ENCODE data around the gene TMEM204. TPM values are rescaled to one million over a fixed set of nuclear protein-coding genes. Genes with fewer than 3 reads are reported as not detected.

The TMEM204 gene
- total RNA-seq, 2 experiments from 2014 or later = 60.6 to 73.5 TPM

DNA sequence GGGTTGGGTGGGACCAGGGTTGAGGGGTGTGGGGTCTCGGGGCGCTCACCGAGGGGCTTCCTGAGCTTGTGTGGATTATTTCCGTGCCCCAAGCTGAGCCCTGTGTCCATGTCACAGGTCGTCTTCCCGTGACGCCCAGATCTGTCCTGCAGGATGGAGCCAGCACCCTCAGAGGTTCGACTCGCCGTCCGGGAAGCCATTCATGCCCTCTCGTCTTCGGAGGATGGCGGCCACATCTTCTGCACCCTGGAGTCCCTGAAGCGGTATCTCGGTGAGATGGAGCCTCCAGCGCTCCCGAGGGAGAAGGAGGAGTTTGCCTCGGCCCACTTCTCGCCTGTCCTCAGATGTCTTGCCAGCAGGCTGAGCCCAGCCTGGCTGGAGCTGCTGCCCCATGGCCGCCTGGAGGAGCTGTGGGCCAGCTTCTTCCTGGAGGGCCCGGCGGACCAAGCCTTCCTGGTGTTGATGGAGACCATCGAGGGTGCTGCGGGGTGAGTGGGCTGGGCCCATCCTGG lies 39.3 kb upstream of the TMEM204 start:
- Mint-ChIP-seq H3K36me3 (ENCODE audit: low read depth) (peaks cover 2% of the 10 kb centered on the region), H3K27me3 (no peaks in the 10 kb centered on the region), H3K9me3 (no peaks in the 10 kb centered on the region), H3K4me3 (peak overlapping the region; percentile 93), H3K4me1 (peaks cover 12% of the 10 kb centered on the region), H3K27ac (peak overlapping the region; percentile 99)
- no peak for DNase-seq
- ChIA-PET CTCF (interaction anchor here (1.6 kb wide), 1 partner anchor 212 kb away, joined by 5 read pairs; the partner anchor contains the start of gene MAPK8IP3), POLR2A (no interaction called here)

DNA sequence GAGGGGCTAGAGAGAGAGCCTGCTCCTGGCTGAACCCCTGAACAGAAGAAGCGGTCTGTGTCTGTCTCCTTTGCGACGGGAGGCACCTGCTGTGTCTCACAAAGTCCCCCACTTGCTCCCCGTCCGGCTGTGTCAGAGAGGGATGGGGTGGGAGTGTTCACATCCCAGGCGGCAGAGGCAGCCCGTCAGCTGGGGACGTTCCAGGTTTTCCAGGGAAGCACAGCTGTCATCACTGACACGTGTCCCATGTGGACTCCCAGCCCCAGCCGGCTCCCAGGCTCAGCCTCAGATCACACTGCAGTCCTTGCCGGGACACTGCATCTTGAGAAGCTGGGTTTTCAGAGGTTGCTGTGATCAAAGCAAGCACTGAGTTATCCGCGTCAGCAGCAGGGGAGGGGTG lies 38.8 kb upstream of the TMEM204 start:
- no peaks in the 10 kb centered on the region for H3K9me3 Mint-ChIP-seq
- H3K4me3 Mint-ChIP-seq = peak overlapping the region; percentile 93
- no peak for DNase-seq
- H3K27me3 Mint-ChIP-seq = no peaks in the 10 kb centered on the region
- H3K36me3 Mint-ChIP-seq (ENCODE audit: low read depth) = peaks cover 2% of the 10 kb centered on the region
- ChIA-PET POLR2A (no interaction called here), CTCF (interaction anchor here (0.9 kb wide), 1 partner anchor 211 kb away, joined by 3 read pairs; the partner anchor contains the start of gene MAPK8IP3)
- H3K4me1 Mint-ChIP-seq = peaks cover 12% of the 10 kb centered on the region
- no peak overlapping the region for H3K27ac Mint-ChIP-seq

DNA sequence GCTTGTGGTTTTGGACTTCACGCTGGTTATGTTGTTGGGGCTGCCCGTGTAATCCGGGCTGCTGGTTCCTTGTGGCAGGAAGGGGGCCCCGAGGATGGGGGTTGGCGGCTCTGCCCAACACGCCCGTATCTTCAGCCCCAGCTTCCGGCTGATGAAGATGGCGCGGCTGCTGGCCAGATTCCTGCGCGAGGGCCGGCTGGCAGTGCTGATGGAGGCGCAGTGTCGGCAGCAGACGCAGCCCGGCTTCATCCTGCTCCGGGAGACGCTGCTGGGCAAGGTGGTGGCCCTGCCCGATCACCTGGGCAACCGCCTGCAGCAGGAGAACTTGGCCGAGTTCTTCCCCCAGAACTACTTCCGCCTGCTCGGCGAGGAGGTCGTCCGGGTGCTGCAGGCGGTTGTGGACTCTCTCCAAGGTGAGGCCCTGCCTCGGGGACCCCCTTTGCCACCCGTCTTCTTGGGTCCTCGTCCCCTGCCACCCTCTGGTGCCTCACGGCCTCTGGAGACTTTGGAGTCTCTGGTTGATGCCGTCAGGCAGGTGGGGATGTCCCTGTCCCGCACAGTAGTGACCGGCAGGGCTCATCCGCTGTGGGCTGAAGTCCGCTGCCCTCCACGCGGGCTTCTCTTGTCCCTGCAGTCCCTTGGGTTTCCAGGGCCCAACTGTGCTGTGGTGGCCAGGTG lies 38.1 kb upstream of the TMEM204 start:
- H3K9me3 Mint-ChIP-seq = no peaks in the 10 kb centered on the region
- DNase-seq = no peak
- no peak overlapping the region for H3K27ac Mint-ChIP-seq
- H3K36me3 Mint-ChIP-seq (ENCODE audit: low read depth) = peaks cover 2% of the 10 kb centered on the region
- peak overlapping the region; percentile 35 for H3K4me3 Mint-ChIP-seq
- POLR2A ChIA-PET = no interaction called here
- peaks cover 12% of the 10 kb centered on the region for H3K4me1 Mint-ChIP-seq
- H3K27me3 Mint-ChIP-seq = no peaks in the 10 kb centered on the region
- CTCF ChIA-PET = interaction anchor here (0.9 kb wide), 1 partner anchor 211 kb away, joined by 3 read pairs; the partner anchor contains the start of gene MAPK8IP3

DNA sequence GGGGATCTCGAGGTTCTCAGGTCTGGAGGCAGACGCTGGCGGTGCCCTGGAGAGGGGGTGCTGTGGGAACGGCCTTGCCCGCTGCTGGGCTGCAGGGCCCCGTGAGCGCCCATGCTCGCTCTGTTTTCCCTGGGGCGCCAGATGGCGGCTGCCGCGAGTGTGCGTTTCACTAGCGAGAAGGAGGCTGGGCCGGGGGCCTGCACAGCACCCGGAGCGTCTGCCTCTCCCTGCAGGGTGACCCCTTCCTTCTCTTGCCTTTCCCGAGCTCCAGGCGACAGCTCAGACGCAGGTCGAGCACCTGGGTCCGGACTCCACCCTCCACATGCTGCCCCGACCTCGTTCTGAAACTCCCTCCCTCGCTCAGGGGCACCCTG lies 37.6 kb upstream of the TMEM204 start:
- ChIA-PET POLR2A (no interaction called here), CTCF (no interaction called here)
- peaks cover 12% of the 10 kb centered on the region for H3K4me1 Mint-ChIP-seq
- H3K36me3 Mint-ChIP-seq (ENCODE audit: low read depth) = peaks cover 2% of the 10 kb centered on the region
- no peak overlapping the region for H3K27ac Mint-ChIP-seq
- H3K9me3 Mint-ChIP-seq = no peaks in the 10 kb centered on the region
- H3K4me3 Mint-ChIP-seq = no peak overlapping the region
- no peaks in the 10 kb centered on the region for H3K27me3 Mint-ChIP-seq
- DNase-seq = no peak

DNA sequence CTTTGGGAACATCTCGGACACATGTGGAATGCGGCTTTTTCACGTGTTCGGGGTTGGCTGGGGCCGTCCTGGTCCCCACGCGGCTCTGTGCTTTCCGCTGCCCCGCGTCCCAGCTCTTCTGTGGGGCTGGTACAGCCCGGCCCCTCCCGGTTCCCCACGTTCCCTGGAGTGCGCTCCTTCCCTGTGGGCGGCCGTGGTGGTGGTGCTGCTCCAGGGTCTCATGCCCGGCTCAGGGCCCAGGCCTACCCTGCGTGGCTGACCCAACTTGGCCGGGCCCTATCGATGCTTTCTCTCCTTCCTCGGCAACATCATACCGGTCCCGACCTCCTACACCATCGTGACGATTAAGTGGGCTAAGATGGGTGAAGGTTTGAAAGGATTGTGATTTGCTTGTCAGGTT lies 37.0 kb upstream of the TMEM204 start:
- no peak overlapping the region for H3K27ac Mint-ChIP-seq
- peaks cover 2% of the 10 kb centered on the region for H3K36me3 Mint-ChIP-seq (ENCODE audit: low read depth)
- no peak for DNase-seq
- no peak overlapping the region for H3K4me3 Mint-ChIP-seq
- no peaks in the 10 kb centered on the region for H3K9me3 Mint-ChIP-seq
- H3K27me3 Mint-ChIP-seq = no peaks in the 10 kb centered on the region
- H3K4me1 Mint-ChIP-seq = peaks cover 12% of the 10 kb centered on the region
- ChIA-PET CTCF (no interaction called here), POLR2A (no interaction called here)

DNA sequence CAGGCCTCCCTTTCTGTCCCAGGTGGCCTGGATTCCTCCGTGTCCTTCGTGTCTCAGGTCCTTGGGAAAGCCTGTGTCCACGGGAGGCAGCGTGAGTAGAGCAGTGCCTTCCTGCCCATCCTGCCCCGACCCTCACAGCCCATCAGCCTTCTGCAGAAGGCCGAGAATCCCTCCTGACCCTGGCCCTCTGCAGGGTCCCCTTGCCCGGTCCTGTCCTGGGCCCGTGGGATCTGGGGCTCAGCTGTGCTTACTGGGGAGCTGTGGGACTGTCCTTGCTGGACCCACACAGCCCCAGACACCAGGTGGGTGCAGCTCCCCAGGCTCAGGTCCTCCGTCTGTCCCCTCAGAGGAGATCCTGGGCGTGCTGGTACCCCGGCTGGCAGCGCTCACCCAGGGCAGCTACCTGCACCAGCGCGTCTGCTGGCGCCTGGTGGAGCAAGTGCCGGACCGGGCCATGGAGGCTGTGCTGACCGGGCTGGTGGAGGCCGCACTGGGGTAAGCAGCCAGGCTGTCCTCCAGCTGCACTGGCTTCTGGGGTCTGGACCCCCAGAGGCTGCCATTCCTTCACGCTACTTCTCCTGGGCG lies 36.4 kb upstream of the TMEM204 start:
- peaks cover 11% of the 10 kb centered on the region for H3K4me1 Mint-ChIP-seq

DNA sequence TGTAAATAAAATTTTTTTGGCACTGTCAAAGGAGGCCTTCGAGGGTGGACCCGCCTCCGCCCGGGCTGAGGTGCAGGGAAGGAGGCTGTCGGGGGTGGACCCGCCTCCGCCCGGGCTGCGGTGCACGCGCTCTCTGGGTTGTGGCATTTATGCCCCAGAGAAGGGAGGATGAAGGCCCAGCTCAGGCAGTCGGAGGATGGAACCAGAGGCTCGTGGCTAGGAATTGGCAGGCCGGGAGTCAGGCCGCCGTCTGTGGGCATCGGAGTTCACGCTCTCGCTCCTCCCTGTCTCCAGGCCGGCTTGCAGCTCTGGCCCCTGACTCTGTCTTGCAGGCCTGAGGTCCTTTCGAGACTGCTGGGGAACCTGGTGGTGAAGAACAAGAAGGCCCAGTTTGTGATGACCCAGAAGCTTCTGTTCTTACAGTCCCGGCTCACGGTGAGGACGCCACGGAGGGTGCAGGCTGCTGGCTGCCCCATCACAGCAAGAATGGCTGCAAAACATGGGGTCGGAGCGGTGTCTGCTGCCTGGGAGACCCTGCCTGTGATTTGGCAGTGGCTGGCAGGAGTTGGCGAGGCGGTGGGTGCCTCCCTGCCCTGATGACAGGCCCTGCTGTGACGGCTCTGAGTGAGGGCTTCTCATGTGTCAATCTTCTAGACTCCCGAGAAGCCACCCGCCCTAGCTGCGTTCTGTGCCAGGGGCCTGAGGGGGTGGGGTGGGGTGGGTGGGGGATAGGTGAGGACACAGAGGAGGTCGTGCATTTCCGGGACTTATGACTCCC lies 34.4 kb upstream of the TMEM204 start:
- Mint-ChIP-seq H3K27me3 (no peaks in the 10 kb centered on the region), H3K4me3 (no peak overlapping the region), H3K9me3 (no peaks in the 10 kb centered on the region), H3K4me1 (no peaks in the 10 kb centered on the region), H3K36me3 (ENCODE audit: low read depth) (peaks cover 10% of the 10 kb centered on the region), H3K27ac (no peak overlapping the region)
- no peak for DNase-seq
- ChIA-PET CTCF (no interaction called here), POLR2A (no interaction called here)

More for the DNA sequence above, 36.4 kb upstream of the TMEM204 start:
- H3K36me3 Mint-ChIP-seq (ENCODE audit: low read depth) = peaks cover 2% of the 10 kb centered on the region
- no peak overlapping the region for H3K27ac Mint-ChIP-seq
- no peaks in the 10 kb centered on the region for H3K9me3 Mint-ChIP-seq
- H3K4me3 Mint-ChIP-seq = no peak overlapping the region
- CTCF ChIA-PET = interaction anchor here (0.6 kb wide), 1 partner anchor 838 kb away, joined by 5 read pairs; no protein-coding TSS in a partner anchor
- no peak for DNase-seq
- POLR2A ChIA-PET = no interaction called here
- H3K27me3 Mint-ChIP-seq = no peaks in the 10 kb centered on the region

DNA sequence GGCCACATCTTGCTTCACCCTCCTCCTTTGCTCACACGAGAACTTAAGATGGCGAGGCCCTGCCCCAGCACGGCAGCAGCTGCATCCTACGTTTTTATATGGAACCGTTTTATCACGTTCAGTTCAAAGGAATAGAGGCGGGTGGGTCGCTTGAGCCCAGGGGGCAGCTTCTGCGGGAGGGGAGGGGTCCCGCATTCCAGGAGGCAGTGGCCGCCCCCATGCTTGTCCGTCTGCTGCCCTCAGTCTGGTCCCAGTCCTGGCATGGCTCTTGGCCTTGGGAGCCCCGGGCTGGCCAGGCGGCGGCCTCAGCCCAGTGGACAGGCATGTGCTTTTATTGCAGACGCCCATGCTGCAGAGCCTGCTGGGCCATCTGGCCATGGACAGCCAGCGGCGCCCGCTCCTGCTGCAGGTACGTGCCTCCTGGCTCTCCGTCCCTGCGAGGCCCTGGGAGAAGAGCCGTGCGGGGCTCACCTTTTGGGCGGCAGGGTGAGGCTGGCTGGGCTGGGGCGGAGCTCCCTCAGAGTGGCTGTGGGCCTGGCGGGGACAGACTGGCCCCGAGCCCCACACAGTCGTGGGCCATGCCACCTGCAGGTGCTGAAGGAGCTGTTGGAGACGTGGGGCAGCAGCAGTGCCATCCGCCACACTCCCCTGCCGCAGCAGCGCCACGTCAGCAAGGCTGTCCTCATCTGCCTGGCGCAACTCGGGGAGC lies 33.6 kb upstream of the TMEM204 start:
- H3K4me3 Mint-ChIP-seq = no peak overlapping the region
- peaks cover 10% of the 10 kb centered on the region for H3K36me3 Mint-ChIP-seq (ENCODE audit: low read depth)
- ChIA-PET CTCF (no interaction called here), POLR2A (no interaction called here)
- DNase-seq = no peak
- H3K27me3 Mint-ChIP-seq = no peaks in the 10 kb centered on the region
- H3K4me1 Mint-ChIP-seq = no peaks in the 10 kb centered on the region
- no peak overlapping the region for H3K27ac Mint-ChIP-seq
- H3K9me3 Mint-ChIP-seq = no peaks in the 10 kb centered on the region

DNA sequence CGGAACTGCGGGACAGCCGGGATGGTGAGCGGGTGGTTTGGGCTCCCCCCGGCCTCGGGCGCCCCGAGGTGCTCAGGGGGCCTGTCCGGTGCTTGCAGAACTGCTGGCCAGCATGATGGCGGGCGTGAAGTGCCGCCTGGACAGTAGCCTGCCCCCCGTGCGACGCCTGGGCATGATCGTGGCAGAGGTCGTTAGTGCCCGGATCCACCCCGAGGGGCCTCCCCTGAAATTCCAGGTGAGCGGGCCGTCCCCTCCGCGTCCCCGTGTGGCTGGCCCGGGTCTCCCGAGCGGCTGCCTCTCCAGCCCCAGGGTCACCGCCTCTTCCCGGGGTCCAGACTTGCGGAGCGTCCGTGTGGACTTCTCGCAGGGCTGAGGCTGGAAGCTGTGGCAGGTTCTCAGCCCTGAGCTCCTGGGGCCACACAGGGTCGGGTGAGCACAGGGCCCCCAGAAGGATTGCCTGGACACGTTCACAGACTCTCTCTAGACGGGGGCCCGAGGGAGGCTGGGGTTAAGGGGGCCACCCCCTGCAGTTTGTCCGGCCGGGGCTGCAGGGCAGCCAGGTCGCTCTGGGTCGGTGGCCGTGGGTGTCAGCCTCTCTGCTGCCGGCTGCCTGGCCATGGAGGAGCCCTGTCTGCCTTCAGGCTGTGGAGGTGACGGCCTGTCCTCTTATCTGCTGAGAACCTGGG lies 32.9 kb upstream of the TMEM204 start:
- no peaks in the 10 kb centered on the region for H3K9me3 Mint-ChIP-seq
- no peaks in the 10 kb centered on the region for H3K27me3 Mint-ChIP-seq
- H3K36me3 Mint-ChIP-seq (ENCODE audit: low read depth) = peaks cover 10% of the 10 kb centered on the region
- CTCF ChIA-PET = no interaction called here
- H3K4me3 Mint-ChIP-seq = no peak overlapping the region
- POLR2A ChIA-PET = no interaction called here
- H3K27ac Mint-ChIP-seq = no peak overlapping the region
- DNase-seq = no peak
- H3K4me1 Mint-ChIP-seq = no peaks in the 10 kb centered on the region

DNA sequence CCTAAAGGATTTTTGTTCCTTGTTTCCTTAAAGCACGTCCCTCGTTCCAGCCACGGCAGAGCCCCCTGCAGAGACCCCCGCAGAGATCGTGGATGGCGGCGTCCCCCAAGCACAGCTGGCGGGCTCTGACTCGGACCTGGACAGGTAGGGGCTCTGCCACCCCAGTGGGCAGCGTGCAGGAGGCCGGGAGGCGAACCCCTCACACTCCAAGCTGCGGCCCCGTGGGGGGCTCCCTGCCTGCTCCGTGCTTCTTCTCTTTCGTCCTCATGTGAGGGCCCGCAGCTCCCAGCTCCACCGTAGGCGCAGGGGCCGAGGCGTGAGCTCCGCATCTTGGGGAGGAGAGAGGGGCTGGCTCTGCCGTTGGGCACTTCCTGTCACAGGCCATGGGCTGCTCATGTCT lies 31.8 kb upstream of the TMEM204 start:
- ChIA-PET CTCF (interaction anchor here (0.8 kb wide), 1 partner anchor 14 kb away, joined by 3 read pairs; no protein-coding TSS in a partner anchor), POLR2A (no interaction called here)
- peaks cover 10% of the 10 kb centered on the region for H3K36me3 Mint-ChIP-seq (ENCODE audit: low read depth)
- H3K27me3 Mint-ChIP-seq = no peaks in the 10 kb centered on the region
- no peaks in the 10 kb centered on the region for H3K9me3 Mint-ChIP-seq
- no peak overlapping the region for H3K4me3 Mint-ChIP-seq
- no peaks in the 10 kb centered on the region for H3K4me1 Mint-ChIP-seq
- no peak overlapping the region for H3K27ac Mint-ChIP-seq
- DNase-seq = no peak

DNA sequence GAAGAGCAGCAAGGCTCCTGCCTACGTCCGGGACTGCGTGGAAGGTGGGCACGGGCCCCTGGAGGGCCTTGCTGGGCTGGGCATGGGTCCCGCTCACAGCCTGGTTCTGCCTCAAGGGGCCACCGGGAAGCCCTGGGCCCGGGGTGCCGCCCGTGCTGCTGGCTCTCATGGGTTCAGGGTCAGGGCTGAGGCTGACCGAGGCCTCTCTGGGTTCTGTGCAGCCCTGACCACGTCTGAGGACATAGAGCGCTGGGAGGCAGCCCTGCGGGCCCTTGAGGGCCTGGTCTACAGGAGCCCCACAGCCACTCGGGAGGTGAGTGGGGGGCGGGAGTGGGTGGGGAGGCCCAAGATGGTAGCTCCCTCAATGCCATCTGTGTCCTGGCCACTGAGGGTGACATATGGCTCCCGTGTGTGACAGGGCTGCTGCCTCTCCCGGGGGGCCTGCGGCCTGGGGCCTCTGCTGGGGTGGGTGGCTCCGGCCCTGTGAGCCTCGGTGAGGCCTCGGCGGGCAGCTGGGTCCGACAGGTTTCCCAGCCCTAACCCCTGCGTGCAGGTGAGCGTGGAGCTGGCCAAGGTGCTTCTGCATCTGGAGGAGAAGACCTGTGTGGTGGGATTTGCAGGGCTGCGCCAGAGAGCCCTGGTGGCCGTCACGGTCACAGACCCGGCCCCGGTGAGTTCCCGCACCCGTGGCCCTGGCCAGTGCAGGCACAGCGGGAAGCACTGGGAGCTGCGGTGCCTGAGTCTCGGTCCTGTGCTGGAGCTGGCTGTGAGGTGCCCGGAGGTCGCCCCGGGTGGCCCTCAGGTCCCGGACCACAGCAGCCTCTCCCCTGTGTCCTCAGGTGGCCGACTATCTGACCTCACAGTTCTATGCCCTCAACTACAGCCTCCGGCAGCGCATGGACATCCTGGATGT lies 31.1 kb upstream of the TMEM204 start:
- ChIA-PET POLR2A (no interaction called here), CTCF (interaction anchor here (0.8 kb wide), 1 partner anchor 15 kb away, joined by 3 read pairs; no protein-coding TSS in a partner anchor)
- H3K27ac Mint-ChIP-seq = no peak overlapping the region
- no peaks in the 10 kb centered on the region for H3K9me3 Mint-ChIP-seq
- H3K4me1 Mint-ChIP-seq = no peaks in the 10 kb centered on the region
- no peaks in the 10 kb centered on the region for H3K27me3 Mint-ChIP-seq
- H3K36me3 Mint-ChIP-seq (ENCODE audit: low read depth) = peaks cover 10% of the 10 kb centered on the region
- H3K4me3 Mint-ChIP-seq = no peak overlapping the region
- no peak for DNase-seq
